IMR-90 (cell line): ENCODE measurements around the gene DET1. TPM values are rescaled to one million over a fixed set of nuclear protein-coding genes. Genes with fewer than 3 reads are reported as not detected.

Experiments
- ATAC-seq: fragments of 200-7000 bp; cut with Tn5 transposase; 2 replicates; pipeline ENCODE4 v1.9.1; 2020; ENCODE audit warnings: low read depth, mild to moderate bottlenecking, moderate library complexity
- BruUV-seq: library from RNA; stranded (reverse); fragments of 400-500 nt; replicated peaks from 2 replicates; lab custom pipeline; 2021; lab: Mats Ljungman, UMichigan
- CTCF ChIA-PET: fragments of 300-600 bp; formaldehyde crosslinking; extraction: SDS; loops from one replicate; lab custom pipeline; 2021; ENCODE audit warnings: antibody characterized with exemption; lab: Yijun Ruan, JAX
- POLR2A ChIA-PET: fragments of 300-600 bp; sonication (Branson Sonifier 250); formaldehyde crosslinking; loops from one replicate; lab custom pipeline; 2022; ENCODE audit warnings: antibody characterized with exemption; ENCODE audit not compliant: unreplicated experiment; lab: Charles Lee
- DNase-seq: peaks from one replicate; pipeline ENCODE4 v3.0.0; 2013
- H2AFZ ChIP-seq: replicated peaks from 2 replicates; pipeline ENCODE3; 2013; ENCODE audit warnings: low read length, mild to moderate bottlenecking; ENCODE audit not compliant: poor library complexity
- H2AK5ac ChIP-seq: 2 replicates; pipeline ENCODE4 v1.6.1; 2013; ENCODE audit warnings: low read depth, low read length, inconsistent platforms
- H2AK9ac ChIP-seq: replicated peaks from 2 replicates; pipeline ENCODE3; 2013; ENCODE audit warnings: mild to moderate bottlenecking, low read depth, low read length, moderate library complexity; ENCODE audit not compliant: poor library complexity
- H2BK120ac ChIP-seq: 2 replicates; pipeline ENCODE4 v1.6.1; 2013; ENCODE audit warnings: low read depth, low read length, inconsistent platforms
- H2BK15ac ChIP-seq: 3 replicates; pipeline ENCODE4 v1.6.1; 2013; ENCODE audit warnings: low read depth, low read length, inconsistent platforms
- H2BK20ac ChIP-seq: 2 replicates; pipeline ENCODE4 v1.6.1; 2013; ENCODE audit warnings: low read depth, mild to moderate bottlenecking, inconsistent platforms, low read length, moderate library complexity
- H2BK5ac ChIP-seq: 2 replicates; pipeline ENCODE4 v1.6.1; 2013; ENCODE audit warnings: mild to moderate bottlenecking, low read depth, low read length, inconsistent platforms; ENCODE audit not compliant: poor library complexity, severe bottlenecking
- H3K14ac ChIP-seq: replicated peaks from 2 replicates; pipeline ENCODE4 v1.6.1; 2013; ENCODE audit warnings: low read depth, low read length, inconsistent platforms
- H3K18ac ChIP-seq: 2 replicates; pipeline ENCODE4 v1.6.1; 2013; ENCODE audit warnings: low read depth, low read length, control low read depth
- H3K23ac ChIP-seq: 2 replicates; pipeline ENCODE4 v1.6.1; 2013; ENCODE audit warnings: low read depth, low read length, inconsistent platforms
- H3K27ac ChIP-seq: 2 replicates; pipeline ENCODE4 v1.5.1; 2013; ENCODE audit warnings: mild to moderate bottlenecking, control low read depth, low read length; ENCODE audit not compliant: insufficient read depth
- H3K27me3 ChIP-seq: 2 replicates; pipeline ENCODE4 v1.6.1; 2013; ENCODE audit warnings: low read length; ENCODE audit not compliant: control insufficient read depth, insufficient read depth
- H3K36me3 ChIP-seq: 2 replicates; pipeline ENCODE4 v1.6.1; 2013; ENCODE audit warnings: low read length, mixed read lengths; ENCODE audit not compliant: control insufficient read depth, insufficient read depth
- H3K4ac ChIP-seq: 2 replicates; pipeline ENCODE4 v1.6.1; 2013; ENCODE audit warnings: low read depth, low read length, inconsistent platforms
- H3K4me1 ChIP-seq: 2 replicates; pipeline ENCODE4 v1.6.1; 2013; ENCODE audit warnings: low read length, mixed read lengths; ENCODE audit not compliant: control insufficient read depth, insufficient read depth
- H3K4me2 ChIP-seq: 2 replicates; pipeline ENCODE4 v1.6.1; 2013; ENCODE audit warnings: low read depth, mild to moderate bottlenecking, control low read depth, low read length, moderate library complexity
- H3K4me3 ChIP-seq: 2 replicates; pipeline ENCODE4 v1.5.1; 2013; ENCODE audit warnings: low read depth, mild to moderate bottlenecking, control low read depth, low read length, moderate library complexity; ENCODE audit not compliant: insufficient read depth
- H3K56ac ChIP-seq: 2 replicates; pipeline ENCODE4 v1.6.1; 2013; ENCODE audit warnings: low read length, inconsistent platforms; ENCODE audit not compliant: insufficient read depth; ENCODE audit errors: extremely low read depth
- H3K79me1 ChIP-seq, 2 experiments: 2 replicates each; pipeline ENCODE4 v1.6.1; 2013; ENCODE audit warnings: low read length in 2 of 2, inconsistent platforms in 1 of 2, low read depth in 1 of 2
- H3K9ac ChIP-seq: 2 replicates; pipeline ENCODE4 v1.6.1; 2013; ENCODE audit warnings: low read depth, low read length, control low read depth
- H3K9me1 ChIP-seq: 2 replicates; pipeline ENCODE4 v1.6.1; 2013; ENCODE audit warnings: low read length, inconsistent platforms; ENCODE audit not compliant: insufficient read depth
- H3K9me3 ChIP-seq: 2 replicates; pipeline ENCODE4 v1.6.1; 2013; ENCODE audit warnings: low read length; ENCODE audit not compliant: control insufficient read depth, insufficient read depth
- H4K20me1 ChIP-seq: 2 replicates; pipeline ENCODE4 v1.6.1; 2013; ENCODE audit warnings: low read length, inconsistent platforms; ENCODE audit not compliant: insufficient read depth
- H4K5ac ChIP-seq: 2 replicates; pipeline ENCODE4 v1.6.1; 2013; ENCODE audit warnings: mild to moderate bottlenecking, low read depth, low read length, control low read depth
- H4K8ac ChIP-seq, 2 experiments: 2 replicates each; pipeline ENCODE4 v1.6.1; 2013; ENCODE audit warnings: low read depth in 2 of 2, low read length in 2 of 2, control low read depth in 1 of 2, inconsistent platforms in 1 of 2
- H4K91ac ChIP-seq: 2 replicates; pipeline ENCODE4 v1.6.1; 2013; ENCODE audit warnings: low read depth, low read length, inconsistent platforms; ENCODE audit not compliant: insufficient read depth
- BHLHE40 ChIP-seq: fragments of 150-350 bp; IDR thresholded peaks from 2 replicates; pipeline ENCODE4 v1.6.1; 2016; ENCODE audit warnings: mild to moderate bottlenecking, low read depth, low read length
- CHD1 ChIP-seq: IDR thresholded peaks from 2 replicates; pipeline ENCODE4 v1.6.1; 2012; ENCODE audit warnings: low read depth, low read length, improper control_type of control experiment
- CTCF ChIP-seq: conservative IDR thresholded peaks from 2 replicates; pipeline ENCODE4 v1.5.1; 2012; ENCODE audit warnings: mild to moderate bottlenecking, low read depth, low read length, improper control_type of control experiment
- FOS ChIP-seq: fragments of 150-350 bp; IDR thresholded peaks from 2 replicates; pipeline ENCODE4 v1.6.1; 2016; ENCODE audit warnings: low read depth, low read length
- MAFK ChIP-seq: IDR thresholded peaks from 2 replicates; pipeline ENCODE4 v1.6.1; 2012; ENCODE audit warnings: low read depth, low read length, improper control_type of control experiment
- MXI1 ChIP-seq: IDR thresholded peaks from 2 replicates; pipeline ENCODE4 v1.6.1; 2012; ENCODE audit warnings: low read depth, mild to moderate bottlenecking, low read length, moderate library complexity, borderline replicate concordance
- NFE2L2 ChIP-seq: fragments of 150-350 bp; IDR thresholded peaks from 2 replicates; pipeline ENCODE4 v1.6.1; 2016; ENCODE audit warnings: low read depth, mild to moderate bottlenecking, low read length
- POLR2A ChIP-seq: IDR thresholded peaks from 2 replicates; pipeline ENCODE4 v1.6.1; 2012; ENCODE audit warnings: mild to moderate bottlenecking, low read depth, low read length
- RCOR1 ChIP-seq: IDR thresholded peaks from 2 replicates; pipeline ENCODE4 v1.6.1; 2012; ENCODE audit warnings: mild to moderate bottlenecking, low read length, improper control_type of control experiment; ENCODE audit not compliant: insufficient replicate concordance
- RFX5 ChIP-seq: IDR thresholded peaks from 2 replicates; pipeline ENCODE4 v1.8.0; 2012; ENCODE audit warnings: low read depth, mild to moderate bottlenecking, low read length, moderate library complexity
- SMC3 ChIP-seq: fragments of 150-350 bp; IDR thresholded peaks from 2 replicates; pipeline ENCODE4 v1.6.1; 2016; ENCODE audit warnings: low read depth, mild to moderate bottlenecking, antibody characterized with exemption, low read length, moderate library complexity
- WGBS, 2 experiments: methylation state at CpG; one replicate each; pipeline versions ENCODE4 v1.1.5 to v1.1.7; 2013; ENCODE audit warnings: missing lambda C conversion rate in 2 of 2; ENCODE audit not compliant: insufficient read length in 1 of 2; ENCODE audit errors: extremely low coverage in 2 of 2; 5-methylcytosine and 5-hydroxymethylcytosine counted together
- dilution Hi-C: fragments of 300-500 bp; cut with HindIII; formaldehyde crosslinking; loops from one replicate; pipeline ENCODE4 v1.14.3; 2018; ENCODE audit warnings: low sequenced_read_pairs; ENCODE audit not compliant: unreplicated experiment
- in situ Hi-C: fragments of 300-500 bp; cut with MboI; formaldehyde crosslinking; loops from 3 replicates; pipeline ENCODE4 v1.14.3; 2019; ENCODE audit warnings: low sequenced_read_pairs, inconsistent platforms, mixed read lengths
- intact Hi-C: fragments of 100-400 bp; cut with micrococcal nuclease; formaldehyde crosslinking; loops from 2 replicates; pipeline ENCODE4 v1.10.0; 2022
- polyA plus RNA-seq, 3 experiments: library from polyadenylated mRNA; depleted of rRNA; stranded (reverse); fragments of >200 nt; gene quantifications; 2 replicates each; pipeline ENCODE4 v1.2.3, GENCODE V29; 2012; ENCODE audit warnings: low replicate concordance in 1 of 3
- total RNA-seq: library from RNA; depleted of rRNA; stranded (reverse); fragments of >200 nt; gene quantifications from 2 replicates; pipeline ENCODE4 v1.2.3, GENCODE V29; 2012
- TF ChIP-seq, protein P1 (sequence below): fragments of 150-350 bp; IDR thresholded peaks from 2 replicates; pipeline ENCODE4 v1.6.1; 2016; ENCODE audit warnings: low read depth, mild to moderate bottlenecking, low read length, moderate library complexity, borderline replicate concordance
- TF ChIP-seq, protein P2 (sequence below): fragments of 150-350 bp; IDR thresholded peaks from 2 replicates; pipeline ENCODE4 v1.6.1; 2017; ENCODE audit warnings: mild to moderate bottlenecking, antibody characterized with exemption, low read length, low read depth

DET1 gene
- total and polyA plus RNA-seq, 2 of the 4 experiments (the other 2 are of a cell fraction): 5.6 to 9.1 TPM

GRCh38 chr15:88509321-88509720 lies 37.2 kb downstream of the DET1 start:
- no peak overlapping the region for H4K8ac ChIP-seq
- no peaks in the 10 kb centered on the region for H3K9me3 ChIP-seq
- H2BK15ac ChIP-seq: no peak overlapping the region
- H3K4me1 ChIP-seq: peaks cover 9% of the 10 kb centered on the region
- WGBS, 2 experiments: no CpG with 5 or more reads among the region's 4 CpGs
- no peak overlapping the region for H3K9ac ChIP-seq
- no peak overlapping the region for H3K56ac ChIP-seq
- POLR2A ChIA-PET: no interaction called here
- no peak overlapping the region for H3K18ac ChIP-seq
- no peak overlapping the region for H2AFZ ChIP-seq
- no peaks in the 10 kb centered on the region for H3K27me3 ChIP-seq
- no peak overlapping the region for H3K14ac ChIP-seq
- ATAC-seq (no peak), DNase-seq (no peak)
- dilution Hi-C loops (no loop called here), intact Hi-C loops (no loop called here), in situ Hi-C loops (no loop called here)
- no TSS peak for BruUV-seq
- H3K23ac ChIP-seq: no peak overlapping the region
- H3K4me3 ChIP-seq: no peak overlapping the region
- no peak overlapping the region for H2AK9ac ChIP-seq
- peaks cover 6% of the 10 kb centered on the region; the same call in 1 of the 2 replicates for H3K9me1 ChIP-seq
- TF ChIP-seq, protein P1, sequence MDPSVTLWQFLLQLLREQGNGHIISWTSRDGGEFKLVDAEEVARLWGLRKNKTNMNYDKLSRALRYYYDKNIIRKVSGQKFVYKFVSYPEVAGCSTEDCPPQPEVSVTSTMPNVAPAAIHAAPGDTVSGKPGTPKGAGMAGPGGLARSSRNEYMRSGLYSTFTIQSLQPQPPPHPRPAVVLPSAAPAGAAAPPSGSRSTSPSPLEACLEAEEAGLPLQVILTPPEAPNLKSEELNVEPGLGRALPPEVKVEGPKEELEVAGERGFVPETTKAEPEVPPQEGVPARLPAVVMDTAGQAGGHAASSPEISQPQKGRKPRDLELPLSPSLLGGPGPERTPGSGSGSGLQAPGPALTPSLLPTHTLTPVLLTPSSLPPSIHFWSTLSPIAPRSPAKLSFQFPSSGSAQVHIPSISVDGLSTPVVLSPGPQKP: no peak
- TF ChIP-seq NFE2L2: no peak
- TF ChIP-seq CTCF: no peak
- TF ChIP-seq, protein P2, sequence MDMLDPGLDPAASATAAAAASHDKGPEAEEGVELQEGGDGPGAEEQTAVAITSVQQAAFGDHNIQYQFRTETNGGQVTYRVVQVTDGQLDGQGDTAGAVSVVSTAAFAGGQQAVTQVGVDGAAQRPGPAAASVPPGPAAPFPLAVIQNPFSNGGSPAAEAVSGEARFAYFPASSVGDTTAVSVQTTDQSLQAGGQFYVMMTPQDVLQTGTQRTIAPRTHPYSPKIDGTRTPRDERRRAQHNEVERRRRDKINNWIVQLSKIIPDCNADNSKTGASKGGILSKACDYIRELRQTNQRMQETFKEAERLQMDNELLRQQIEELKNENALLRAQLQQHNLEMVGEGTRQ: no peak
- TF ChIP-seq BHLHE40: no peak
- no peak for TF ChIP-seq MAFK
- no peak for TF ChIP-seq SMC3
- no peak for TF ChIP-seq FOS
- TF ChIP-seq POLR2A: no peak
- TF ChIP-seq RFX5: no peak
- no peak for TF ChIP-seq CHD1
- no peak for TF ChIP-seq MXI1
- TF ChIP-seq RCOR1: no peak
- no peak overlapping the region for H2AK5ac ChIP-seq
- CTCF ChIA-PET: no interaction called here
- no peak overlapping the region for H2BK5ac ChIP-seq
- no peak overlapping the region for H4K91ac ChIP-seq
- no peak overlapping the region for H4K5ac ChIP-seq
- H3K79me1 ChIP-seq: peaks cover 0 to 7% of the 10 kb centered on the region in 2 experiments; a peak in 1 of 4 replicates
- H3K4ac ChIP-seq: no peak overlapping the region
- H3K27ac ChIP-seq: no peak overlapping the region
- no peak overlapping the region for H3K4me2 ChIP-seq
- H2BK20ac ChIP-seq: no peak overlapping the region
- H4K20me1 ChIP-seq: no peaks in the 10 kb centered on the region
- H2BK120ac ChIP-seq: no peak overlapping the region
- peaks cover 7% of the 10 kb centered on the region for H3K36me3 ChIP-seq
